GM18502 (cell line): ENCODE results near the gene DDX51.

Experiments used
- ATAC-seq: cut with Tn5 transposase; IDR thresholded peaks from one replicate; pipeline ENCODE4 v1.9.1; 2021; ENCODE audit warnings: mild to moderate bottlenecking; ENCODE audit not compliant: unreplicated experiment, poor library complexity

DDX51 gene

GRCh38 chr12:132167611-132168310 is 23.6 kb upstream of the DDX51 start:
- ATAC-seq, result no peak

- no peak for ATAC-seq
Measured at GRCh38 chr12:132166801-132167591, 22.9 kb upstream of the DDX51 start.

GRCh38 chr12:132166093-132166492 is 22.0 kb upstream of the DDX51 start:
- ATAC-seq, result no peak

GRCh38 chr12:132165584-132165983 is 21.5 kb upstream of the DDX51 start:
- ATAC-seq, result no peak

GRCh38 chr12:132164426-132164825 is 20.3 kb upstream of the DDX51 start:
- ATAC-seq, result no peak

- no peak for ATAC-seq
Measured at GRCh38 chr12:132163911-132164288, 19.8 kb upstream of the DDX51 start.

- no peak for ATAC-seq
Measured at GRCh38 chr12:132163041-132163910, 19.2 kb upstream of the DDX51 start.

GRCh38 chr12:132162508-132163031 is 18.5 kb upstream of the DDX51 start:
- ATAC-seq, result no peak

- ATAC-seq, result no peak
Measured at GRCh38 chr12:132161796-132162507, 17.8 kb upstream of the DDX51 start.

GRCh38 chr12:132161036-132161781 is 17.1 kb upstream of the DDX51 start:
- no peak for ATAC-seq

- no peak for ATAC-seq
Measured at GRCh38 chr12:132160601-132161035, 16.5 kb upstream of the DDX51 start.

GRCh38 chr12:132160016-132160415 is 15.9 kb upstream of the DDX51 start:
- ATAC-seq, result no peak

GRCh38 chr12:132159555-132160003 is 15.5 kb upstream of the DDX51 start:
- no peak for ATAC-seq

- no peak for ATAC-seq
Measured at GRCh38 chr12:132158677-132159554, 14.8 kb upstream of the DDX51 start.

- no peak for ATAC-seq
Measured at GRCh38 chr12:132157733-132158409, 13.8 kb upstream of the DDX51 start.

- ATAC-seq, result no peak
Measured at GRCh38 chr12:132156573-132157325, 12.6 kb upstream of the DDX51 start.
